G401 (cell line): ENCODE measurements around the gene CD320. TPM values are rescaled to one million over a fixed set of nuclear protein-coding genes. Genes with fewer than 3 reads are reported as not detected.
A peak's percentile ranks its signal among the peaks of the same experiment; 100 is the strongest.
"Not testable (repeated sequence)": the region's sequence is repeated elsewhere in the genome, so short reads cannot be mapped to it uniquely, and the experiment has no call there.

Source experiments
- DNase-seq: peaks from one replicate; pipeline ENCODE4 v3.0.0-alpha.2; 2015; ENCODE audit warnings: low spot score
- in situ Hi-C: cut with HindIII; loops from 2 replicates; pipeline ENCODE4 v1.10.0; 2016; ENCODE audit warnings: low sequenced_read_pairs, mixed read lengths
- total RNA-seq: library from RNA; depleted of rRNA; stranded (reverse); fragments of >200 nt; shearing (Covaris generic); gene quantifications from 2 replicates; pipeline ENCODE4 v1.2.3, GENCODE V29; 2014

CD320 gene
- total RNA-seq, 1 experiment from 2014 or later, result 141 TPM

GRCh38 chr19:8314981-8315640 lies 7.0 kb upstream of the CD320 start:
- DNase-seq, in situ Hi-C loops: not testable (repeated sequence)

- no peak for DNase-seq
- in situ Hi-C loops, result no loop called here
These were observed 3.5 kb upstream of the CD320 start for GRCh38 chr19:8311461-8312260.

GRCh38 chr19:8310342-8311055 lies 2.3 kb upstream of the CD320 start:
- DNase-seq, result no peak
- in situ Hi-C loops, result no loop called here

- DNase-seq, result no peak
- in situ Hi-C loops, result no loop called here
These were observed 733 bp upstream of the CD320 start for GRCh38 chr19:8308891-8309291.

GRCh38 chr19:8307400-8307964 lies 676 bp downstream of the CD320 start:
- no peak for DNase-seq
- in situ Hi-C loops, result no loop called here

GRCh38 chr19:8306235-8307054 lies 1.7 kb downstream of the CD320 start:
- no peak for DNase-seq
- in situ Hi-C loops, result no loop called here

- DNase-seq, result no peak
- in situ Hi-C loops, result no loop called here
These were observed 2.4 kb downstream of the CD320 start for GRCh38 chr19:8305798-8306197.

- in situ Hi-C loops, result no loop called here
- no peak for DNase-seq
These were observed 3.1 kb downstream of the CD320 start for GRCh38 chr19:8304841-8305621.

DNA sequence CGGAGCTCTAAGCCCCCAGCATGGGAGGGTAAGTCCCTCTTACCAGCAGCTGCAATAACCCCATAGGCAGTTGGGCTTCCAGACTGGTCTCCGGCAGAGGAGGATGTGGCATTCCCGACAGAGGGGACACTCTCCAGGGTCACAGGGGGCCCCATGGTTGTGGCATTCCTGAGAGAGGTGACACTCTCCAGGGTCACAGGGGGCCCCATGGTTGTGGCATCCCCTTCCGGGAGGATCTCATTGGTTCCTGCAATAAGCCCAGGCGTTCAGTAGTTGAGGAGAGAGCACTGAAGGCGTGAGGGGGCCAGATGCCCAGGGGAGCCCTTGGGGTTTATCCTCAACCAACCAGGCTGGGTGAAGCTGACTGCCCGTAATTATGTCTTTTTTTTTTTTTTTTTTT lies 5.4 kb downstream of the CD320 start:
- DNase-seq, result no peak
- in situ Hi-C loops, result no loop called here

DNA sequence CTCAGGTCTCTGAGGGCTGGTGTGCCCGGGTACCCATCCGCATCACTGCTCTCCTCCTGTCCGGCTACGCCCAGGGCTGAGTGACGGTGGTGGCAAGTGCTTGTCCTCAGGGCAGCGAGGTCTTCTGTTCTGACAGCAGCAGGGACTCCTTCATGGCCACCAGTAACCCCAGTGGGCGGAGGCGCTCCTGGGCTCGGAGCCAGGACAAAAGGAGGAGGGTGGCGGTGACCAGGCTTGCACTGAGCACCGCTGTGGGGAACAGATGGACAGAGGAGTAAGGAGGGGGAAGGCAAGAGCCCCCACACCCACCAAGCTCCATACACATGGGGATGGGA lies 5.8 kb downstream of the CD320 start:
- in situ Hi-C loops, result no loop called here
- peak; percentile 27 for DNase-seq

DNA sequence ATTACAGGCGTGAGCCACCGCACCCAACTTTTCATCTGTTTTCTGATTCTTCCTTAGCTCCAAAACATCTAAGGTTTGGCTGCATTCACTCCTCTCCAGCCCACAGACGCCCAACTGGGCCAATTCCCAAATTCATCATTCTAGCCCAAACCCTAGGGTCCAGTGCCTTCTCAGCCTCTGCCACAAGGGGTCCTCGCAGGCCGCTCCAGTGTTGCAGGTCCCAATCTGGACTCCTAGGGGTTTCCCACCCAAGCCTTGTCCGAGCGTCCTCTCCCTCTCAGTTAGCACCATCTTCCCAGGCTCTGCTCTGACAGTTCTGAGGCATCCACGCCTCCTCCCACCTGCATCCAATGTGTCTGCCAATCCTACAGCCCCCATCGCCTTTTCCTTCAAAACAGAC lies 16.8 kb downstream of the CD320 start:
- in situ Hi-C loops, DNase-seq: not testable (repeated sequence)

GRCh38 chr19:8276508-8276907 lies 31.6 kb downstream of the CD320 start:
- in situ Hi-C loops, DNase-seq: not testable (repeated sequence)

GRCh38 chr19:8269724-8270123 lies 38.4 kb downstream of the CD320 start:
- no peak for DNase-seq
- in situ Hi-C loops, result no loop called here

GRCh38 chr19:8265872-8266271 lies 42.3 kb downstream of the CD320 start:
- in situ Hi-C loops, result no loop called here
- DNase-seq, result no peak

- DNase-seq, in situ Hi-C loops: not testable (repeated sequence)
These were observed 43.9 kb downstream of the CD320 start for GRCh38 chr19:8264248-8264647.

GRCh38 chr19:8262431-8262830 lies 45.7 kb downstream of the CD320 start:
- in situ Hi-C loops, result no loop called here
- no peak for DNase-seq

GRCh38 chr19:8261881-8262280 lies 46.3 kb downstream of the CD320 start:
- DNase-seq, result no peak
- in situ Hi-C loops, result no loop called here

DNA sequence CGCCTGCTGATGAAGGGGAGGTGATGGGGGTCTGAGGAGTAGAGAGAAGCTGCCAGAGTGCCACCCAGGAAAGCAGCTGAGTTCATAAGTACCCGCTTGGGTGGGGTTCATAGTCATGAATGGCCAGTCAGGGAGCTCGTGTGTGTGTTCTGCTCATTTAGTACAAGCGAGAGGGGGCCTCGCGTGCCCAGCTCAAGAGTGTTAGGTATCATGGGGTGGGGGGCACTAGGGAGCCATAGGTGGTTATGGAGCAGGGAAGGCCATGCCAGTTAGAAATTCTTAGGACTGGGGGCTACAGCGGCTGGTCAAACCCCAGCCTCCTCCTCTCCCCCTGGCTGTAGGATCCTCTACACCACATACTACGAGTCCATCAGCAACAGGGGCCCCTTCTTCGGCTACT lies 46.8 kb downstream of the CD320 start:
- in situ Hi-C loops, result no loop called here
- no peak for DNase-seq

DNA sequence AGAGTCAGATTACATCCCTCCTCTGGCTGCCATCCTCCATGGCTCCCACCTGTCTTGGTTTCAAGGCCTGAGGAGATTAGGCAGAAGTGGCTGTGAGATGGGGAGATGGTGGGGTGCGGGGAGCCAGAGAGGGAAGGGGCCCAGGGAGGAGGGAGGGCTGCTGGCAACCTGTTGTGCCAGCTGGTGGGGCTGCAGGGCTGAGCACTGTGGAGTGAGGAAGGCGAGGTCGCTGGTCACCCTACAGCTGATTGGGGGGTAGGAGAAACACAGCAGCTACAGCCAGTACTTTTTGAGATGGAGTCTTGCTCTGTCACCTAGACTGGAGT lies 48.3 kb downstream of the CD320 start:
- in situ Hi-C loops, result no loop called here
- DNase-seq, result no peak
